HepG2 (cell line): ENCODE results near the gene NOC3L. TPM values are rescaled to one million over a fixed set of nuclear protein-coding genes. Genes with fewer than 3 reads are reported as not detected.

Experiments
- ARID5B ChIP-seq: IDR thresholded peaks from 2 replicates; pipeline ENCODE4 v1.4.0; 2020; ENCODE audit warnings: mild to moderate bottlenecking, missing genetic modification reagents
- ERF ChIP-seq: IDR thresholded peaks from 2 replicates; pipeline ENCODE4 v1.6.1; 2018; ENCODE audit warnings: missing biosample characterization, missing genetic modification reagents
- HNF4A ChIP-seq: sonication (generic); formaldehyde crosslinking; IDR thresholded peaks from 2 replicates; pipeline ENCODE4 v1.4.0; 2020; ENCODE audit warnings: missing genetic modification reagents
- KDM2A ChIP-seq: sonication (generic); formaldehyde crosslinking; IDR thresholded peaks from 2 replicates; pipeline ENCODE4 v1.4.0; 2020; ENCODE audit warnings: low read depth, missing genetic modification reagents, borderline replicate concordance
- MAZ ChIP-seq, 2 experiments: sonication (generic) in 1 of 2; formaldehyde crosslinking in 1 of 2; IDR thresholded peaks; 2 replicates each; pipeline versions ENCODE4 v1.5.0 to v1.6.1; 2012 to 2020; ENCODE audit warnings: low read depth in 2 of 2, mild to moderate bottlenecking in 2 of 2, borderline replicate concordance in 1 of 2, improper control_type of control experiment in 1 of 2, low read length in 1 of 2, missing genetic modification reagents in 1 of 2, moderate library complexity in 1 of 2
- MNT ChIP-seq: fragments of 450-650 bp; IDR thresholded peaks from 2 replicates; pipeline ENCODE4 v1.6.1; 2016
- PATZ1 ChIP-seq: sonication (generic); formaldehyde crosslinking; IDR thresholded peaks from 2 replicates; pipeline ENCODE4 v1.4.0; 2020; ENCODE audit warnings: missing genetic modification reagents
- ZBTB25 ChIP-seq: IDR thresholded peaks from 2 replicates; pipeline ENCODE4 v1.6.1; 2018; ENCODE audit warnings: missing genetic modification reagents
- ZBTB26 ChIP-seq: IDR thresholded peaks from 2 replicates; pipeline ENCODE4 v1.6.1; 2016; ENCODE audit warnings: missing compliant biosample characterization, missing genetic modification reagents, borderline replicate concordance
- ZBTB4 ChIP-seq: sonication (generic); formaldehyde crosslinking; IDR thresholded peaks from 2 replicates; pipeline ENCODE4 v1.4.0; 2020; ENCODE audit warnings: missing genetic modification reagents, mild to moderate bottlenecking, borderline replicate concordance
- ZFP36L1 ChIP-seq: sonication (generic); formaldehyde crosslinking; IDR thresholded peaks from 2 replicates; pipeline ENCODE4 v1.8.0; 2022; ENCODE audit warnings: mild to moderate bottlenecking, missing genetic modification reagents, moderate library complexity
- ZFY ChIP-seq: sonication (generic); formaldehyde crosslinking; IDR thresholded peaks from 2 replicates; pipeline ENCODE4 v1.4.0; 2020; ENCODE audit warnings: missing genetic modification reagents
- ZKSCAN5 ChIP-seq: sonication (generic); formaldehyde crosslinking; IDR thresholded peaks from 2 replicates; pipeline ENCODE4 v1.5.1; 2020; ENCODE audit warnings: mild to moderate bottlenecking, missing genetic modification reagents
- ZNF614 ChIP-seq: IDR thresholded peaks from 2 replicates; pipeline ENCODE4 v1.6.1; 2018; ENCODE audit warnings: missing biosample characterization, missing genetic modification reagents, inconsistent platforms, borderline replicate concordance
- ZNF709 ChIP-seq: sonication (generic); formaldehyde crosslinking; IDR thresholded peaks from 2 replicates; pipeline ENCODE4 v1.5.0; 2020; ENCODE audit warnings: mild to moderate bottlenecking, missing genetic modification reagents
- polyA plus RNA-seq, 8 experiments: library from polyadenylated mRNA; depleted of rRNA in 3 of 8; stranded (reverse) in 7 of 8; unstranded in 1 of 8; fragments of >200 nt; fragmentation: Illumina TruSeq in 4 of 8; extraction: Trizol in 4 of 8; gene quantifications; 2 replicates each; pipeline versions ENCODE4 v1.2.1 to v1.2.3, GENCODE V29; 2011 to 2016; ENCODE audit warnings: low read depth in 4 of 8, missing spikeins in 1 of 8, mixed read lengths in 1 of 8; ENCODE audit not compliant: insufficient read depth in 1 of 8
- total RNA-seq, 5 experiments: library from RNA; depleted of rRNA; stranded (reverse); fragments of >200 nt; fragmentation: Illumina TruSeq; extraction: Trizol; gene quantifications; 2 replicates each; pipeline ENCODE4 v1.2.3, GENCODE V29; 2016; ENCODE audit warnings: low read depth in 1 of 5

The NOC3L gene
- total and polyA plus RNA-seq, 2 of the 13 experiments (the other 11 are each of a cell fraction or from before 2014, with no cell fraction given) = 7.8 to 36.6 TPM

- TF ChIP-seq ZBTB4 (CRISPR knock-in tag) = no peak
- TF ChIP-seq HNF4A (CRISPR knock-in tag) = peak; percentile 89
- no peak for TF ChIP-seq ZNF709 (CRISPR knock-in tag)
- 0 out of 2 replicates have a peak, but pooled peaks have one; percentile 38 for TF ChIP-seq ZBTB26 (CRISPR knock-in tag)
- 0 out of 2 replicates have a peak, but pooled peaks have one; percentile 34 for TF ChIP-seq ZNF614
- no peak for TF ChIP-seq ZFP36L1 (CRISPR knock-in tag)
- TF ChIP-seq ERF (CRISPR knock-in tag) = peak; percentile 47; the same call in 1 of the 2 replicates
- no peak for TF ChIP-seq ZKSCAN5 (CRISPR knock-in tag)
- 0 out of 2 replicates have a peak, but pooled peaks have one; percentile 13 for TF ChIP-seq MNT
- peak; percentile 60 for TF ChIP-seq ARID5B
- TF ChIP-seq ZBTB25 = 0 out of 2 replicates have a peak, but pooled peaks have one; percentile 48
- no peak for TF ChIP-seq KDM2A
- TF ChIP-seq MAZ (IDR thresholded peaks at IDR 0.05; ENCODE audit: borderline replicate concordance, low read depth, low read length) = no peak
- TF ChIP-seq MAZ (CRISPR knock-in tag; IDR thresholded peaks at IDR 0.05; ENCODE audit: low read depth) = 0 out of 2 replicates have a peak, but pooled peaks have one; percentile 4
- 0 out of 2 replicates have a peak, but pooled peaks have one; percentile 34 for TF ChIP-seq PATZ1 (CRISPR knock-in tag)
- peak; percentile 54; the same call in 1 of the 2 replicates for TF ChIP-seq ZFY (CRISPR knock-in tag)
These were observed 52.4 kb downstream of the NOC3L start (continued) for GRCh38 chr10:94310369-94310768.
